HG03064 (cell line): ENCODE measurements around the gene SSNA1.

Experiments
- ATAC-seq: cut with Tn5 transposase; IDR thresholded peaks from one replicate; pipeline ENCODE4 v1.9.1; 2021; ENCODE audit warnings: low read depth; ENCODE audit not compliant: unreplicated experiment

SSNA1 gene

DNA sequence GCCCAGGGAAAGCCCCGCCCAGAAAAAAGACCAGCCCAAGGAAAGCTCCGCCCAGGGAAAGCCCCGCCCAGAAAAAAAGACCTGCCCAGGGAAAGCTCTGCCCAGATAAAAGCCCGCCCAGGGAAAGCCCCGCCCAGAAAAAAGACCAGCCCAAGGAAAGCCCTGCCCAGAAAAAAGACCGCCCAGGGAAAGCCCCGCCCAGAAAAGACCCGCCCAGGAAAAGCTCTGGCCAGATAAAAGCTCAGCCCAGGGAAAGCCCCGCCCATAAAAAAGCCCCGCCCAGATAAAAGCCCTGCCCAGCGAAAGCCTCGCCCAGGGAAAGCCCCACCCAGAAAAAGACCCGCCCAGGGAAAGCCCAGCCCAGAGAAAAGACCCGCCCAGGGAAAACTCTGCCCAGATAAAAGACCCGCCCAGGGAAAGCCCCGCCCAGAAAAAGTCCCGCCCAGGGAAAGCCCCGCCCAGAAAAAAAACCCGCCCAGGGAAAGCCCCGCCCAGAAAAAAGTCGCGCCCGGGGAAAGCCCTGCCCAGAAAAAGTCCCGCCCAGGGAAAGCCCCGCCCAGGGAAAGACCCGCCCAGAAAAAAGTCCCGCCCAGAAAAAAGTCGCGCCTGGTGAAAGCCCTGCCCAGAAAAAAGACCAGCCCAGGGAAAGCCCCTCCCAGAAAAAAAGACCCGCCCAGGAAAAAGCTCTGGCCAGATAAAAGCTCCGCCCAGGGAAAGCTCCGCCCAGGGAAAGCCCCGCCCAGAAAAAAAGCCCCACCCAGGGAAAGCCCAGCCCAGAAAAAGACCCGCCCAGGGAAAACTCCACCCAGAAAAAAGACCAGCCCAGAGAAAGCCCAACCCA is 37.6 kb upstream of the SSNA1 start:
- ATAC-seq: peak; percentile 39

GRCh38 chr9:137152844-137153405 is 35.6 kb upstream of the SSNA1 start:
- ATAC-seq: no peak

- ATAC-seq: no peak
These were observed 31.7 kb upstream of the SSNA1 start for GRCh38 chr9:137156567-137157375.

DNA sequence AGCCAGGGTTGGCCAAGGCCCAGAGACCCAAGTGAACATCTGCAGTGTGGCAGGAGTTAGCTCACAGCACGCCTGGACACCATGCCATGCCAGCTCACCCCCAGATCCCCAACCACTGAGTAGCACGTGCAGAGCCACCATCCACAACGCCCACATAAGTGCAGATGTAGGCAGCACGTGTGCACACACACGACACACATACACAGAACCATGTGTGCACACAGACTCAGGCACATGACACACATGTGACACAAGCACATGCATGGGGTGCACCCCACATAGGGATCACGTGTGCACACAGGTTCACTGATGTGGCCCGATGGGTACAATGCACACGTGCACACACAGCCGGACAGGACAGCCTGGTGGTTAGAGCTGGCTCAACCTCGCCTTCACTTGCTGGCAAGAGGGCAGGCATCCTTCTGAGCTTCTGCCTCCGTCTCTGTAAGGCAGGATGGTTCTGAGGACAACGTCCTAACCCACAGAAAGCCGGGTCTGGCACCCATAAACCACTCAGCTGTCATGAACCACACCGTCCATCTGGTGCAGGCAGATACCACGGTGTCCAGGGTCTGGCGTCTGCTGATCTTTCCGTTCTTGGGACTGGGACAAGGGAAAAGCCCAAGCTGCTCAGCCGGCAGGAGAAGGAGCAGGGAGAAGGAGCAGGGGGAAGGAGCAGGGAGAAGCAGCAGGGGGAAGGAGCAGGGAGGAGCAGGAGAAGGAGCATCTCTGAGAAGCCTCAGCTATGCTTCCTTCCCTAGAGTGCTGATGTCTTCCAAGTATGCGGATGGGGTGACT is 30.7 kb upstream of the SSNA1 start:
- no peak for ATAC-seq

- no peak for ATAC-seq
These were observed 29.9 kb upstream of the SSNA1 start for GRCh38 chr9:137158625-137159024.

- no peak for ATAC-seq
These were observed 29.1 kb upstream of the SSNA1 start for GRCh38 chr9:137159105-137160053.

GRCh38 chr9:137160054-137160425 is 28.4 kb upstream of the SSNA1 start:
- ATAC-seq: no peak

- ATAC-seq: no peak
These were observed 27.5 kb upstream of the SSNA1 start for GRCh38 chr9:137160716-137161557.

DNA sequence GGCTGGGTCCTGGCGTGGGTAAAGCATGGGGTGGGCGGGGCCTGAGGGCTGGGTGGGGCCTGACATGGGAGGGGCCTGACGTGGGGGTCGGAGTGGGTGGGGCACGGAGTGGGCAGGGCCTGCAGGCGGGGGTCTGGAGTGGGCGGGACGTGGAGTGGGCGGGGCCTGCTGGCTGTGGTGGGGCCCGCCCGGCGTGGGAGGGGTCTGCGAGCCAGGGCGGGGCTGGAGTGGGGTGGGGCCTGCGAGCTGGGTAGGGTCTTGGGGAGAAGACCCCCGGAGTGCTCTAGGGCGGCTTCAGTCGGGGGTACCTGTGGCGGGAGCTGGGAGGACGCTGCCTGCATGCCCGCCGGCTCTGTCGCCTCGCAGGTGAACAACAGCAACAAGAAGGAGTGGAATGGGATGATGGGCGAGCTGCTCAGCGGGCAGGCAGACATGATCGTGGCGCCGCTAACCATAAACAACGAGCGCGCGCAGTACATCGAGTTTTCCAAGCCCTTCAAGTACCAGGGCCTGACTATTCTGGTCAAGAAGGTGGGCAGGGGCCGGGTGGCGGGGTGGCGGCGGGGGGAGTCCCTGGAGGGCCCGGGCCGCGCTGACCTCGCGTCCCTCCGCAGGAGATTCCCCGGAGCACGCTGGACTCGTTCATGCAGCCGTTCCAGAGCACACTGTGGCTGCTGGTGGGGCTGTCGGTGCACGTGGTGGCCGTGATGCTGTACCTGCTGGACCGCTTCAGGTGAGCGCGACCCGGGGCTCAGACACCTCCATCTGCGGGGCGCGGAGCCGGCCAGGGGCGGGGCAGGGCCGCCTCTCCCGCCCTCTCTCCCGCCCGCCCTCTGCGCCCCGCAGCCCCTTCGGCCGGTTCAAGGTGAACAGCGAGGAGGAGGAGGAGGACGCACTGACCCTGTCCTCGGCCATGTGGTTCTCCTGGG is 26.7 kb upstream of the SSNA1 start:
- no peak for ATAC-seq

DNA sequence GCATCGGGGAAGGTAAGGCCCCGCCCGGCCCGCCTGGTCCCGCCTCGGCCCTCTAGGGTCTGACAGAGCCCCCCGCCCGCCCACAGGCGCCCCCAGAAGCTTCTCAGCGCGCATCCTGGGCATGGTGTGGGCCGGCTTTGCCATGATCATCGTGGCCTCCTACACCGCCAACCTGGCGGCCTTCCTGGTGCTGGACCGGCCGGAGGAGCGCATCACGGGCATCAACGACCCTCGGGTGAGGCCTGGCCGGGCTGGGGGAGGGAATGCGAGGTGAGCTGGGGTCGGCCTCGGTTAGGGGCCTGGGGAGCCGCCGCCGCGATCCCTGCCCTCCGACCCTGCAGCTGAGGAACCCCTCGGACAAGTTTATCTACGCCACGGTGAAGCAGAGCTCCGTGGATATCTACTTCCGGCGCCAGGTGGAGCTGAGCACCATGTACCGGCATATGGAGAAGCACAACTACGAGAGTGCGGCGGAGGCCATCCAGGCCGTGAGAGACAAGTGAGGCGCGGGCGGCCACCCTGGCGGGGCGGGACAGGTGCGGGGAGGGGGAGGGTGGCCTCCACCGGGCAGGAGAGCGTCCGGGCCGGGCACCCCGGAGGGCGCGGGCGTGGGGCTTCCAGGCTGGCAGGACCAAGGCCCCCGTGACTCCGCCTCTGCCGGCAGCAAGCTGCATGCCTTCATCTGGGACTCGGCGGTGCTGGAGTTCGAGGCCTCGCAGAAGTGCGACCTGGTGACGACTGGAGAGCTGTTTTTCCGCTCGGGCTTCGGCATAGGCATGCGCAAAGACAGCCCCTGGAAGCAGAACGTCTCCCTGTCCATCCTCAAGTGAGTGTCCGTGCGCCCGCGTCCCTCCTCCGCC is 25.7 kb upstream of the SSNA1 start:
- ATAC-seq: no peak

- no peak for ATAC-seq
These were observed 25.1 kb upstream of the SSNA1 start for GRCh38 chr9:137163365-137163715.

- no peak for ATAC-seq
These were observed 24.7 kb upstream of the SSNA1 start for GRCh38 chr9:137163805-137164204.

GRCh38 chr9:137164370-137165249 is 23.9 kb upstream of the SSNA1 start:
- no peak for ATAC-seq

DNA sequence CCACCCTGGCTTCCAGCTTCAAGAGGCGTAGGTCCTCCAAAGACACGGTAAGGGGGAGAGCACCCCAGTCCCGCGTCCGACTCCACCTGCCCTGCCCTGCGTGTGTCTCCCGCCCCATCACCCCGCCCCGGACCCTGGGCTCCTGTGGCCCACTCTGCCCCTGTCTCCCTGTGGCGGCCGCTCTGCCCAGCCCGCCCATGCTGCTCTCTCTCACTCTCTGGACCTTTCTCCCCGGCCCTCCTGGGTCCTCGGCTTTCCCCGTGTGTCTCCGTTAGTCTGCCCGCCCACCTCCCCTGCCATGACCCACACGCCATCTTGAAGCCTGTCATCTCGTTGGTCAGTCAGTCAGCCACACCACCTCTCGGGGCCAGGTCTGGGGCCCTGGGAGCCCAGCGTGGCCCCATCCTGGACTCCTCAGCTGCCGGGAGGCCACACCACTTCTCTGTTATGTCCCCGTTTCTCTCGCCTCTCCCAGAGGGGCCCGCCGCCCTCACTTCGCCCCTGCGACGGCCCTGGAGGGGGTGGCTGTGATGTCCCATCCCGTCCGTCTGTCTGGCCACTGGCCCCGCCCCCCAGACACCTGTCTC is 23.1 kb upstream of the SSNA1 start:
- no peak for ATAC-seq

DNA sequence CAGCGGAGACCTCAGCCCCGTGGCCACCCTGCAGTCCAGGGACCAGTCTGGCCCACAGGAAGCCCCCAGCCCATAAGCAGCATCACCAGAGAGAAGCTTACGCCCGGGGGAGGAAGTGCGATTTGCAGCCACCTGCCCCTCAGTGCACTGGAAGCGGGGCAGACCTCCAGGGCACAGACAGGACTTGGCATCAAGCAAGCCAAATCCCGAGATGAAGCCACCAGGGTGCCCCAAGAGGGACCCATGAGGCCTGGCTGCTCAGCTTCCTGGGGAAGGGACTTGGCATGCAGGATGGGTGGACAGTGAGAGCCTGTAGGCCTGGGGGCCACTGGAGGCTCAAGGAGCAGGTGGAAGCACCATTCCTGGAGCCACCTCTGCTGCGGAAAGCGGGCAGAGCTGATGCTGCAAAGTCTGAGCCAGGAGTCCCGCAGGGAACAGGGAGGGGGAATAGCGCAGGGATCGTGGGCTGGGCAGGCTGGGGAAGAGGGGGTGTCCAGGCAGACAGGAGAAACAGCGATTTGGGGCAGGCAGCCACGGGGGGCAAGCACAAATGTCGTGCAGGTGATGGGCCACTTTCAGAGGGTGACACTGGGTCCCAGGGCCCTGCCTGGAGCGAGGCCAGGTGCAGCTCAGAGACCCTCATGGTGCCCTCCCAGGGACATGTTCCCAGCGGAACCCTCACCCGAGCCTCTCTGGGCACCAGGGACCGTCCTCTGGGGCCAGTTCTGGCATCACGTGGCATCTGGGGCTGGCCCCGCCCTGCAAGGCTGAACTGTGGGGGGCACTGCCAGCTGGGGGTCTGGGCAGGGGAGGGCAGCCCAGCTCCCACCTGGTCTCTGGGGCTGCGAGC is 21.9 kb upstream of the SSNA1 start:
- no peak for ATAC-seq
